Hepatocyte (in vitro differentiated cells): ENCODE measurements around the gene PYGM.

Experiments
- CTCF ChIP-seq: fragments of 200-600 bp; sonication (generic); IDR thresholded peaks from 2 replicates; pipeline ENCODE4 v1.5.1; 2016; ENCODE audit warnings: antibody characterized with exemption, mild to moderate bottlenecking; ENCODE audit not compliant: poor library complexity
- EZH2phosphoT487 ChIP-seq: fragments of 200-600 bp; sonication (generic); IDR thresholded peaks from one replicate; pipeline ENCODE4 v1.6.1; 2018; ENCODE audit warnings: antibody characterized with exemption, mild to moderate bottlenecking, low read depth, moderate library complexity; ENCODE audit not compliant: unreplicated experiment, severe bottlenecking

GRCh38 chr11:64796047-64796756, 36.4 kb upstream of the PYGM start:
- no peak for TF ChIP-seq CTCF
- no peak for TF ChIP-seq EZH2phosphoT487
